Psoas muscle (tissue), 8 donors: ENCODE results near the gene TMEM59L. TPM values are rescaled to one million over a fixed set of nuclear protein-coding genes. Genes with fewer than 3 reads are reported as not detected.
A peak's percentile ranks its signal among the peaks of the same experiment; 100 is the strongest.

Experiments
- ATAC-seq, 4 donors: fragments of 200-7000 bp; cut with Tn5 transposase; one replicate each; pipeline ENCODE4 v1.9.1; 2020; ENCODE audit warnings: moderate library complexity in 3 of 4, mild to moderate bottlenecking in 2 of 4
- DNase-seq, 2 donors: peaks; one replicate each; pipeline ENCODE4 v3.0.0-alpha.2; 2020
- H3K27ac ChIP-seq: fragments of 200-600 bp; one replicate; pipeline ENCODE4 v1.8.0; 2022
- H3K27me3 ChIP-seq, 3 donors: fragments of 200-600 bp in 1 of 3; one replicate each; pipeline versions ENCODE4 v1.6.1 to v1.8.0; 2013 to 2022; ENCODE audit warnings: low read length in 2 of 3, mild to moderate bottlenecking in 2 of 3, moderate library complexity in 1 of 3; ENCODE audit not compliant: insufficient read depth in 3 of 3
- H3K36me3 ChIP-seq, 2 donors: fragments of 200-600 bp in 1 of 2; one replicate each; pipeline versions ENCODE4 v1.6.1 to v1.8.0; 2013 to 2022; ENCODE audit warnings: low read depth in 1 of 2, mild to moderate bottlenecking in 1 of 2, moderate library complexity in 1 of 2; ENCODE audit not compliant: insufficient read depth in 1 of 2
- H3K4me1 ChIP-seq: fragments of 200-600 bp; one replicate; pipeline ENCODE4 v1.8.0; 2022
- H3K4me3 ChIP-seq: fragments of 200-600 bp; one replicate; pipeline ENCODE4 v1.8.0; 2022; ENCODE audit warnings: mild to moderate bottlenecking
- H3K9me3 ChIP-seq: fragments of 200-600 bp; one replicate; pipeline ENCODE4 v1.8.0; 2022
- WGBS, 3 donors: extraction: QIAGEN DNeasy Blood & Tissue Kit; methylation state at CpG; one replicate each; pipeline versions ENCODE4 v1.1.6 to v1.1.7; 2013; 5-methylcytosine and 5-hydroxymethylcytosine counted together
- intact Hi-C, 2 donors: fragments of 100-400 bp; cut with DNase I; formaldehyde crosslinking; loops; one replicate each; pipeline versions ENCODE4 v1.11.0 to v1.14.2; 2022
- polyA plus RNA-seq, 3 donors: library from polyadenylated mRNA; stranded (reverse); fragments of 200-250 nt; gene quantifications; one replicate each; pipeline ENCODE4 v1.2.3, GENCODE V29; 2013
- total RNA-seq, 4 donors: library from RNA; stranded (reverse); fragmentation: NEBNext Ultra II Directional in 2 of 4; extraction: Animal tissue kit (Norgen Biotek cat#: 25700) in 2 of 4; gene quantifications; one replicate each; pipeline versions ENCODE4 v1.2.1 to v1.2.4, GENCODE V29; 2021 to 2023
- TF ChIP-seq, protein P1 (sequence below): fragments of 200-600 bp; IDR thresholded peaks from one replicate; pipeline ENCODE4 v1.8.0; 2022; ENCODE audit warnings: antibody characterized with exemption
- donor health status: healthy with polysubstance abuse.
- donor health status: DM: no; HTN: no; CAD: no; lungs with moderate emphysema.
- donor health status: Bipolar disorder and iron deficiency.
- donor health status: healthy.
- donor health status: DM: yes; HTN: yes; CAD: no.
- donor health status: DM: no; HTN: no; CAD: no.
- donor health status: DM: no; HTN: no; CAD: no.
- donor health status: DM: yes; HTN: yes; CAD: no.

Gene TMEM59L
- total and polyA plus RNA-seq, 7 donors = 0.79 to 4.8 (median 2.5) TPM

DNA sequence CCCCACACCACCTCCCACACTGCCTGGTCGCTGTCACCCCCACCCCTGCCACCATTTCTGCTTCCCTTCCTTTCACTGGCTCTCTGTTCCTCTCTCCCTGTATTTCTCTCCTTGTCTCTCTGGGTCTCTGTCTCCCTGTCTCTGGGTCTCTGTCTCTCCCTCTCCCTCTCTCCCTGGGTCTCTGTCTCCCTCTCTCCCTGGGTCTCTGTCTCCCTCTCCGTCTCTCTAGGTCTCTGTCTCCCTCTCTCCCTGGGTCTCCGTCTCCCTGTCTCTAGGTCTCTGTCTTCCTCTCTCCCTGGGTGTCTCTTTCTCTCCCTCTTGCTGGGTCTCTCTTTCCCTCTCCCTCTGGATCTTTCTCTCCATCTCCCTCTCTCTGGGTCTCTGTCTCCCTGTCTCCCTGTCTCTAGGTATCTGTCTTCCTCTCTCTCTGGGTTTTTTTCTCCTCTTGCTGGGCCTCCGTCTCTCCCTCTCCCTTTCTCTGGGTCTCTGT, 45.7 kb downstream of the TMEM59L start:
- intact Hi-C loops = loop anchor here in 1 of 2 donors (10.0 kb wide), 1 partner anchor 194 kb away; no protein-coding TSS in a partner anchor
- ATAC-seq = no peak

DNA sequence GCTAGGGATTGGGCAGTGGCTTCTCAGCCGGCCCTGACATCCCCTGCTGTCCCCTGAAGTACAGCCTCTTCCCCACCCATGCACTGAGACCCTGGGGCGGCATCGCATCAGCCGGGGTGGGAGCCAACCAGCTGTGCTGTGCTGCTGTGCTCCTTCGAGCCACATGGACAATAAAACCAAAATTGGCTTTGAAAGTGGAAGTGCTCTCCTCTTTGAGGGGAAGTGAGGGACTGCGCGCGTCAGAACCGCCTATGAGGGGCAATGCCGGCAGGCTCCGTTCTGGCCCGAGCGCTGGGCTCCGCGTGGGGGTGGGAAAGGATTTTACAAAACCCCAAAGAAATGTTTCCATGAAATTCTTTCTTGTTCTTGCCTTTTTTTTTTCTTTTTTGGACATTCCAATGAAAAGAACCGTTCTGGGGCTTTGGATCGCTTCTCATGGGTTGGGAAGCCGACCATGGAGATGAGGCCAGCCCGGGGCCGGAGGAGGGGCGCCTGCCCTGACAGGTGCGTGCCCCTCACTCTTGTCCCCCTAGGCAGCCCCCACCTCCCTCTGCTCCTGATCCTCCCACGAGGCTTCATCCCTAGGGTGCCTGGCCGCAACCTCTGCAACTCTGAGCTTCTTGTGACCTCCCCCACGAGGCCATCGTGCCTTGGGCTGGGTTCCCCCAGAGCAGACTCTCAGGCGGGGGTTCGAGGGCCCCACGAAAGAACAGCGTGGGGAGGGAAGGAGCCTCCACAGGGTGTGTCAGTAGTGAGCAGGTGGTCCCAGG, 46.8 kb downstream of the TMEM59L start:
- peak; percentile 73 to 82 for DNase-seq
- ATAC-seq = peak; percentile 1 to 50 (median 10)
- Histone ChIP-seq H3K4me3 (peak overlapping the region; percentile 54), H3K36me3 (peaks cover 0 to 1% of the 10 kb centered on the region in 2 donors), H3K4me1 (peaks cover 39% of the 10 kb centered on the region), H3K9me3 (no peaks in the 10 kb centered on the region), H3K27me3 (no peaks in the 10 kb centered on the region), H3K27ac (peak overlapping the region; percentile 89)
- TF ChIP-seq, protein P1, sequence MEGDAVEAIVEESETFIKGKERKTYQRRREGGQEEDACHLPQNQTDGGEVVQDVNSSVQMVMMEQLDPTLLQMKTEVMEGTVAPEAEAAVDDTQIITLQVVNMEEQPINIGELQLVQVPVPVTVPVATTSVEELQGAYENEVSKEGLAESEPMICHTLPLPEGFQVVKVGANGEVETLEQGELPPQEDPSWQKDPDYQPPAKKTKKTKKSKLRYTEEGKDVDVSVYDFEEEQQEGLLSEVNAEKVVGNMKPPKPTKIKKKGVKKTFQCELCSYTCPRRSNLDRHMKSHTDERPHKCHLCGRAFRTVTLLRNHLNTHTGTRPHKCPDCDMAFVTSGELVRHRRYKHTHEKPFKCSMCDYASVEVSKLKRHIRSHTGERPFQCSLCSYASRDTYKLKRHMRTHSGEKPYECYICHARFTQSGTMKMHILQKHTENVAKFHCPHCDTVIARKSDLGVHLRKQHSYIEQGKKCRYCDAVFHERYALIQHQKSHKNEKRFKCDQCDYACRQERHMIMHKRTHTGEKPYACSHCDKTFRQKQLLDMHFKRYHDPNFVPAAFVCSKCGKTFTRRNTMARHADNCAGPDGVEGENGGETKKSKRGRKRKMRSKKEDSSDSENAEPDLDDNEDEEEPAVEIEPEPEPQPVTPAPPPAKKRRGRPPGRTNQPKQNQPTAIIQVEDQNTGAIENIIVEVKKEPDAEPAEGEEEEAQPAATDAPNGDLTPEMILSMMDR = no peak
- 35 to 65% (median 49%) methylated on average over 30 of the region's 30 CpGs for WGBS, 3 donors
- intact Hi-C loops = loop anchor here in 1 of 2 donors (10.0 kb wide), 1 partner anchor 195 kb away; no protein-coding TSS in a partner anchor

More for the DNA sequence above, 45.7 kb downstream of the TMEM59L start:
- H3K36me3 ChIP-seq = no peaks in the 10 kb centered on the region
- H3K4me3 ChIP-seq = no peak overlapping the region
- 82 to 93% (median 85%) methylated on average over 3 to 4 of the region's 4 CpGs for WGBS, 3 donors
- H3K27me3 ChIP-seq = no peaks in the 10 kb centered on the region
- peak overlapping the region; percentile 89 for H3K27ac ChIP-seq
- TF ChIP-seq, protein P1 = no peak
- peaks cover 34% of the 10 kb centered on the region for H3K4me1 ChIP-seq
- DNase-seq = no peak
- H3K9me3 ChIP-seq = no peaks in the 10 kb centered on the region

DNA sequence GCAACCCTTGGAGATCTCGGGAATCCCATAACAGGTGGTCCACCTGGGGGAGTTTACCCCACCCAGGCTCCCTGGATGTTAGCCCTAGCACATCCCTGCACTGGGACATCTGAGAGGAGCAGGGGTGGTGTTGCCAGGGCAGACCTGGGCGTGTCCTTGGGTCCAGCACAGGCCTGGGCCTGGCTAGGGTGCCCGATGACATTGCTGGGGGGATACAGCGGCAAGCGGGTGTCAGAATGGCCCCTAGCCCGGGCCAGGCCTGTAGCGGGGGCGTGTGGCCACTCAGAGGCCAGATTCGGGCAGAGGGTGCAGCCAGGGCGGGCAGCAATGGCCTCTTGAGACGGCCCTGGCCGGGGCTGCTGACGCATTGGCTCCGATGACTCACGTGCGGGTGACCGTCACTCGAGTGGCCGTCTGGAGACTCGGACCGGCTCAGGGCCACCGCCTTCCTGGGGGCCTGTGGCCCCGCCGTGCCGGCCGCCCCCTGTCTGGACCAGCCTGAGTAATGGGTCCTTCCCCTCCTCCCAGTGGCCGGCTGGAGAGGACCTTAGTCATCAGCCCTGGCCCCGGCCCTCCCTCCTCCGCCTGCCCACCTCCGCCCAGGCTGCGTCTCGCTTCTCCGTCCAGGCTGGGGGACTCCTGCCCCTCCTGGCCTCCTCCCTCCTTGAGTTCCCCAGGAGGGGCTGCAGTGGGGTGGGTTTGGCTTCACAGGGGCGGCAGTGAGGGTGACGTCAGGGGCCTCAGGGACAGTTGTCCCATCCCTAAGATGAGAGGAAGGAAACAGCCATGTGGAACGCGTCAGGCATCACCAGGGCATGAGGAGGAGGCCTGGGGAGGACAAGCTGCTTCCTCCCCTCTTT, 47.6 kb downstream of the TMEM59L start:
- ATAC-seq (peak; percentile 75 to 88 (median 78)), DNase-seq (peak; percentile 89 to 91)
- Histone ChIP-seq H3K36me3 (peaks cover 0 to 3% of the 10 kb centered on the region in 2 donors), H3K4me1 (peaks cover 39% of the 10 kb centered on the region), H3K27me3 (no peaks in the 10 kb centered on the region), H3K27ac (peak overlapping the region; percentile 89), H3K9me3 (no peaks in the 10 kb centered on the region), H3K4me3 (peak overlapping the region; percentile 54)
- WGBS, 3 donors = 48 to 67% (median 52%) methylated on average over 35 to 37 of the region's 37 CpGs
- TF ChIP-seq, protein P1 = no peak
- intact Hi-C loops = no loop called here

DNA sequence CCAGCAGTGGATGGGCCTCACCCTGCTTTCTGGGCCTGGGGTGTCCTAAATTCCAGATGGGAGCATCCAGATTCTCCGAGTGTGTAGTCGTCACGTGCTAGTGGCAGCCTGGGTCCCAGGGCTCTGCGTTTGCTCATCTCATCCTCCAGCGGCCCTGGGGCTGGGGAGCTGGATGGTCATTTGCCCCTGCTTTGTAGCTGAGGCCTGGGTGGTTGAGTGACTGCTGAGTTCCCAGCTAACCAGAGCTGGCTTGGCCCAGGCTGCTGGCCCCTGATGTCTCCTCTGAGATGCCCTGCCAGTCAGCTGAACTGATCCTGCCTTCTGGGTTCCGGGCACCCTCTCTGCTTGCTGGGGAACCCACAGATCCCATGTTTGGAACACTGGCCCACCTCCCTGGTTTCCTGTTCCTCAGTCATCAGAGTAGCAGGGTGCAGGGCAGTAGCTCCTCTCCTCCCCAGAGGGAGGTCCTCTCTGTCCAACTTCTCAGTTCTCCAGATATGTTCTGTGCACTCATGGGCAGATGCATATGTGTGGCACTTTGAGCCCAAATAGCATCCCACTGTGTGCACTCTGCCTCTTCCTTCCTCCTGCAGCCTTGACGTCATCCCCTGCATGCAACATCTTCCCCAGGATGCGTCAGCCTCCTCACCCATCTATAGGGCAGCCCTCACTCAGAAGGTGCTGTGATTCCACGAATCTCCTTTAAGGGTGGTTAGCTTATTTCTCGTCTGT, 48.4 kb downstream of the TMEM59L start:
- H3K27ac ChIP-seq = peak overlapping the region; percentile 89
- WGBS, 3 donors = 85 to 94% (median 85%) methylated on average over 10 of the region's 10 CpGs
- no peaks in the 10 kb centered on the region for H3K27me3 ChIP-seq
- H3K4me3 ChIP-seq = peak overlapping the region; percentile 54
- no peaks in the 10 kb centered on the region for H3K9me3 ChIP-seq
- intact Hi-C loops = no loop called here
- TF ChIP-seq, protein P1 = no peak
- H3K36me3 ChIP-seq = peaks cover 0 to 3% of the 10 kb centered on the region in 2 donors
- H3K4me1 ChIP-seq = peaks cover 39% of the 10 kb centered on the region
- ATAC-seq = no peak
- no peak for DNase-seq
